Left ventricle myocardium inferior (tissue), 1 donor: ENCODE measurements around the gene MED26. TPM values are rescaled to one million over a fixed set of nuclear protein-coding genes. Genes with fewer than 3 reads are reported as not detected.

ENCODE experiments used
- DNase-seq: peaks from one replicate; pipeline ENCODE4 v3.0.0-alpha.2; 2020
- H3K27ac ChIP-seq: fragments of 200-600 bp; replicated peaks from 2 replicates; pipeline ENCODE4 v1.8.0; 2021
- H3K27me3 ChIP-seq: fragments of 200-600 bp; 2 replicates; pipeline ENCODE4 v1.8.0; 2021; ENCODE audit warnings: low read depth
- H3K36me3 ChIP-seq: fragments of 200-600 bp; 2 replicates; pipeline ENCODE4 v1.8.0; 2021
- H3K4me1 ChIP-seq: fragments of 200-600 bp; 2 replicates; pipeline ENCODE4 v1.8.0; 2021
- H3K4me3 ChIP-seq: fragments of 200-600 bp; 2 replicates; pipeline ENCODE4 v1.8.0; 2021; ENCODE audit warnings: mild to moderate bottlenecking, moderate library complexity
- H3K9me3 ChIP-seq: fragments of 200-600 bp; replicated peaks from 2 replicates; pipeline ENCODE4 v1.8.0; 2021
- CTCF ChIP-seq: fragments of 200-600 bp; IDR thresholded peaks from 2 replicates; pipeline ENCODE4 v1.8.0; 2021; ENCODE audit warnings: antibody characterized with exemption, mild to moderate bottlenecking, borderline replicate concordance
- intact Hi-C: fragments of 100-400 bp; cut with micrococcal nuclease; formaldehyde crosslinking; loops from one replicate; pipeline ENCODE4 v1.11.0; 2022
- total RNA-seq: library from RNA; stranded (reverse); fragmentation: NEBNext Ultra II Directional; extraction: Animal tissue kit (Norgen Biotek cat#: 25700); gene quantifications from one replicate; pipeline ENCODE4 v1.2.1, GENCODE V29; 2021
- donor health status: DM: no; HTN: yes; CAD: no; lungs with severe emphysema.

MED26 gene
- total RNA-seq, 1 donor from 2014 or later, result 4.0 TPM

- intact Hi-C loops, result no loop called here
- no peaks in the 10 kb centered on the region for H3K27me3 ChIP-seq
- no peak overlapping the region for H3K27ac ChIP-seq
- peak overlapping the region; percentile 84 for H3K4me3 ChIP-seq
- peaks cover 66% of the 10 kb centered on the region for H3K4me1 ChIP-seq
- no peaks in the 10 kb centered on the region for H3K9me3 ChIP-seq
- no peak for DNase-seq
- no peak for TF ChIP-seq CTCF
- H3K36me3 ChIP-seq, result peaks cover 39% of the 10 kb centered on the region
Observed at GRCh38 chr19:16540948-16541347, 87.1 kb downstream of the MED26 start.

GRCh38 chr19:16537111-16537510 lies 90.9 kb downstream of the MED26 start:
- intact Hi-C loops, result no loop called here
- no peak overlapping the region for H3K4me3 ChIP-seq
- H3K27ac ChIP-seq, result no peak overlapping the region
- peaks cover 44% of the 10 kb centered on the region for H3K4me1 ChIP-seq
- peaks cover 76% of the 10 kb centered on the region for H3K36me3 ChIP-seq
- DNase-seq, result no peak
- H3K9me3 ChIP-seq, result no peaks in the 10 kb centered on the region
- H3K27me3 ChIP-seq, result no peaks in the 10 kb centered on the region
- TF ChIP-seq CTCF, result no peak

GRCh38 chr19:16536130-16536529 lies 91.9 kb downstream of the MED26 start:
- H3K4me1 ChIP-seq, result peaks cover 34% of the 10 kb centered on the region
- intact Hi-C loops, result no loop called here

GRCh38 chr19:16535381-16535780 lies 92.6 kb downstream of the MED26 start:
- Histone ChIP-seq H3K36me3 (peaks cover 90% of the 10 kb centered on the region), H3K4me1 (peaks cover 27% of the 10 kb centered on the region), H3K4me3 (no peak overlapping the region), H3K27ac (no peak overlapping the region), H3K9me3 (no peaks in the 10 kb centered on the region), H3K27me3 (no peaks in the 10 kb centered on the region)
- TF ChIP-seq CTCF, result no peak
- intact Hi-C loops, result no loop called here
- DNase-seq, result no peak

More at GRCh38 chr19:16536130-16536529, 91.9 kb downstream of the MED26 start:
- DNase-seq, result no peak
- H3K9me3 ChIP-seq, result no peaks in the 10 kb centered on the region
- H3K27me3 ChIP-seq, result no peaks in the 10 kb centered on the region
- peaks cover 86% of the 10 kb centered on the region for H3K36me3 ChIP-seq
- no peak overlapping the region for H3K4me3 ChIP-seq
- H3K27ac ChIP-seq, result no peak overlapping the region
- TF ChIP-seq CTCF, result no peak

GRCh38 chr19:16532440-16533234 lies 95.4 kb downstream of the MED26 start:
- Histone ChIP-seq H3K4me3 (no peak overlapping the region), H3K27ac (no peak overlapping the region), H3K4me1 (peaks cover 2% of the 10 kb centered on the region), H3K9me3 (no peaks in the 10 kb centered on the region), H3K27me3 (no peaks in the 10 kb centered on the region), H3K36me3 (peaks cover 98% of the 10 kb centered on the region)
- DNase-seq, result no peak
- intact Hi-C loops, result no loop called here
- no peak for TF ChIP-seq CTCF
